GM12865 (cell line): ENCODE measurements around the gene MRPL49.
A peak's percentile ranks its signal among the peaks of the same experiment; 100 is the strongest.
"Not testable (repeated sequence)": the region's sequence is repeated elsewhere in the genome, so short reads cannot be mapped to it uniquely, and the experiment has no call there.

Experiments
- DNase-seq: peaks from one replicate; pipeline ENCODE4 v3.0.0; 2010; ENCODE audit warnings: low read depth
- H3K4me3 ChIP-seq: 2 replicates; pipeline ENCODE4 v1.5.1; 2011; ENCODE audit warnings: mild to moderate bottlenecking, low read depth, low read length, control low read depth
- CTCF ChIP-seq: IDR thresholded peaks from 2 replicates; pipeline ENCODE4 v1.5.1; 2011; ENCODE audit warnings: low read length, control low read depth, low read depth, inconsistent platforms; ENCODE audit not compliant: insufficient read depth; ENCODE audit errors: missing control alignments

MRPL49 gene

GRCh38 chr11:65136515-65137096 lies 14.5 kb downstream of the MRPL49 start:
- TF ChIP-seq CTCF = no peak
- no peak for DNase-seq
- no peak overlapping the region for H3K4me3 ChIP-seq

- DNase-seq = no peak
- H3K4me3 ChIP-seq = no peak overlapping the region
- no peak for TF ChIP-seq CTCF
Observed at GRCh38 chr11:65141896-65142494, 19.9 kb downstream of the MRPL49 start.

- no peak for DNase-seq
- no peak for TF ChIP-seq CTCF
- H3K4me3 ChIP-seq = no peak overlapping the region
Observed at GRCh38 chr11:65147352-65148075, 25.4 kb downstream of the MRPL49 start.

- no peak for TF ChIP-seq CTCF
- H3K4me3 ChIP-seq = no peak overlapping the region
- DNase-seq = no peak
Observed at GRCh38 chr11:65148657-65149056, 26.5 kb downstream of the MRPL49 start.

- not testable (repeated sequence) for H3K4me3 ChIP-seq, DNase-seq
Observed at GRCh38 chr11:65150131-65150508, 28.0 kb downstream of the MRPL49 start.

GRCh38 chr11:65150509-65151299 lies 28.6 kb downstream of the MRPL49 start:
- H3K4me3 ChIP-seq = no peak overlapping the region; the same call in 1 of the 2 replicates
- peak; percentile 85 for DNase-seq
- no peak for TF ChIP-seq CTCF

GRCh38 chr11:65151331-65151899 lies 29.3 kb downstream of the MRPL49 start:
- no peak overlapping the region for H3K4me3 ChIP-seq
- no peak for TF ChIP-seq CTCF
- no peak for DNase-seq
